MCF 10A (cell line): ENCODE results near the gene IFNG. TPM values are rescaled to one million over a fixed set of nuclear protein-coding genes. Genes with fewer than 3 reads are reported as not detected.
"Not testable (repeated sequence)": the region's sequence is repeated elsewhere in the genome, so short reads cannot be mapped to it uniquely, and the experiment has no call there.

Experiments used
- Bru-seq: library from RNA; stranded (reverse); fragments of 400-500 nt; gene quantifications from one replicate; lab custom pipeline; 2021; lab: Mats Ljungman, UMichigan
- BruChase-seq, 2 experiments: library from RNA; stranded (reverse); fragments of 400-500 nt; gene quantifications; one replicate each; lab custom pipeline; 2021; lab: Mats Ljungman, UMichigan
- BruUV-seq: library from RNA; stranded (reverse); fragments of 400-500 nt; replicated peaks from 2 replicates; lab custom pipeline; 2021; lab: Mats Ljungman, UMichigan
- CTCF ChIA-PET: fragments of 300-600 bp; sonication (Branson Sonifier 250); formaldehyde crosslinking; extraction: SDS; loops from one replicate; lab custom pipeline; 2021; ENCODE audit warnings: antibody characterized with exemption, inconsistent platforms; lab: Yijun Ruan, JAX
- POLR2A ChIA-PET: fragments of 300-600, 350-650 bp; sonication (Branson Sonifier 250); formaldehyde crosslinking; extraction: SDS; loops from one replicate; lab custom pipeline; 2020; ENCODE audit warnings: antibody characterized with exemption, inconsistent platforms; lab: Yijun Ruan, JAX
- DNase-seq: peaks from one replicate; pipeline ENCODE4 v3.0.0-alpha.2; 2018; ENCODE audit not compliant: unreplicated experiment
- H3K27ac Mint-ChIP-seq: one replicate; pipeline ENCODE4 v1.8.0; 2022; ENCODE audit warnings: mild to moderate bottlenecking, low read depth, mixed read lengths; ENCODE audit not compliant: unreplicated experiment
- H3K27me3 Mint-ChIP-seq: one replicate; pipeline ENCODE4 v1.8.0; 2022; ENCODE audit warnings: mixed read lengths; ENCODE audit not compliant: insufficient read depth, unreplicated experiment
- H3K36me3 Mint-ChIP-seq: one replicate; pipeline ENCODE4 v1.8.0; 2022; ENCODE audit warnings: mild to moderate bottlenecking, moderate library complexity, mixed read lengths; ENCODE audit not compliant: insufficient read depth, unreplicated experiment
- H3K4me1 Mint-ChIP-seq: one replicate; pipeline ENCODE4 v1.8.0; 2022; ENCODE audit warnings: mixed read lengths; ENCODE audit not compliant: insufficient read depth, unreplicated experiment
- H3K4me3 Mint-ChIP-seq: one replicate; pipeline ENCODE4 v1.8.0; 2022; ENCODE audit warnings: mild to moderate bottlenecking, moderate library complexity, mixed read lengths; ENCODE audit not compliant: unreplicated experiment
- H3K9me3 Mint-ChIP-seq: one replicate; pipeline ENCODE4 v1.8.0; 2022; ENCODE audit warnings: mixed read lengths; ENCODE audit not compliant: unreplicated experiment
- intact Hi-C: fragments of 100-400 bp; cut with micrococcal nuclease; formaldehyde crosslinking; loops from 2 replicates; pipeline ENCODE4 v1.14.1; 2022
- long read RNA-seq: library from polyadenylated mRNA; stranded (forward); transcript quantifications from one replicate; pipeline ENCODE4 v2.0.0, GENCODE V29; 2022
- total RNA-seq: library from RNA; stranded (reverse); gene quantifications from 2 replicates; pipeline ENCODE4 v1.2.3, GENCODE V29; 2022
- TF ChIP-seq, protein P1 (sequence below): fragments of 200-600 bp; IDR thresholded peaks from one replicate; pipeline ENCODE4 v1.8.0; 2022; ENCODE audit warnings: antibody characterized with exemption, mild to moderate bottlenecking; ENCODE audit not compliant: unreplicated experiment

IFNG gene
- total RNA-seq, result not detected in 2 replicates
- not detected for Bru-seq, nascent RNA
- not detected for BruChase-seq, experiment 1, labeled RNA remaining after a 6-hour chase
- BruChase-seq, experiment 2, labeled RNA remaining after a 2-hour chase, result not detected
- long read RNA-seq, result 0 reads

DNA sequence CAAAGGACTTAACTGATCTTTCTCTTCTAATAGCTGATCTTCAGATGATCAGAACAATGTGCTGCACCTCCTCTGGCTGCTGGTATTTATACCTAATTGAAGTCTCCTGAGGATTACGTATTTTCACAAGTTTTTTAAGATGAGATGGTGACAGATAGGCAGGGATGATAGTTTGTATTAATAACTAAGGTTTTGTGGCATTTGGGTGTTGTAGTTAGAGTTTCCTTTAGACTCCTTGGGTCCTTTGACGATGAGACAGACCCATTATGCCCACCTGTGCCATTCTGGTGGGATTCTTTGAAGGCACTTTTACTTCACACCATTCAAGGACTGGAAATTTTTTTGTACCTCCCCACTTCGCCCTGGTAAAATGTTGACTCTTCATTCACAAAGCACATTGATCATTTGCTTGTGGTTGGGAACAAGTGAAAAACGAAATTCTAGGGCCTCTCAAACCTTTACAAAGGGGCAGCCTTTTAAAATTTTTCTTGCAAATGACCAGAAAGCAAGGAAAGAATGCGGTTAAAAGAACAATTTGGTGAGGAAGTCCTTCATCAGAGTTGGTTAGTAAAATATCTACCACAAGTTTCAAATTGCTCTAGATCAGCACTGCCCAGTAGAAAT, at the start of gene IFNG:
TSS of gene IFNG (minus strand) at position 60 of the 624 bp plus-strand sequence. CDS start 125 bp downstream, outside the sequence.
- H3K27ac Mint-ChIP-seq, result no peak within 1 kb of the TSS
- POLR2A ChIA-PET, result no interaction called here
- CTCF ChIA-PET, result interaction anchor here (0.9 to 3.2 kb wide), 3 partner anchors 16 to 119 kb away, joined by 3 to 30 read pairs (median 4); no protein-coding TSS in a partner anchor
- no peak for DNase-seq
- intact Hi-C loops, result no loop called here
- H3K9me3 Mint-ChIP-seq, result no peaks in the 10 kb centered on the region
- BruUV-seq, result no TSS peak
- H3K27me3 Mint-ChIP-seq, result no peaks in the 10 kb centered on the region
- H3K4me1 Mint-ChIP-seq, result peaks cover 11% of the 10 kb centered on the region
- TF ChIP-seq, protein P1, sequence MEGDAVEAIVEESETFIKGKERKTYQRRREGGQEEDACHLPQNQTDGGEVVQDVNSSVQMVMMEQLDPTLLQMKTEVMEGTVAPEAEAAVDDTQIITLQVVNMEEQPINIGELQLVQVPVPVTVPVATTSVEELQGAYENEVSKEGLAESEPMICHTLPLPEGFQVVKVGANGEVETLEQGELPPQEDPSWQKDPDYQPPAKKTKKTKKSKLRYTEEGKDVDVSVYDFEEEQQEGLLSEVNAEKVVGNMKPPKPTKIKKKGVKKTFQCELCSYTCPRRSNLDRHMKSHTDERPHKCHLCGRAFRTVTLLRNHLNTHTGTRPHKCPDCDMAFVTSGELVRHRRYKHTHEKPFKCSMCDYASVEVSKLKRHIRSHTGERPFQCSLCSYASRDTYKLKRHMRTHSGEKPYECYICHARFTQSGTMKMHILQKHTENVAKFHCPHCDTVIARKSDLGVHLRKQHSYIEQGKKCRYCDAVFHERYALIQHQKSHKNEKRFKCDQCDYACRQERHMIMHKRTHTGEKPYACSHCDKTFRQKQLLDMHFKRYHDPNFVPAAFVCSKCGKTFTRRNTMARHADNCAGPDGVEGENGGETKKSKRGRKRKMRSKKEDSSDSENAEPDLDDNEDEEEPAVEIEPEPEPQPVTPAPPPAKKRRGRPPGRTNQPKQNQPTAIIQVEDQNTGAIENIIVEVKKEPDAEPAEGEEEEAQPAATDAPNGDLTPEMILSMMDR, result no peak
- no peak within 1 kb of the TSS for H3K4me3 Mint-ChIP-seq
- no peaks in the 10 kb centered on the region for H3K36me3 Mint-ChIP-seq

DNA sequence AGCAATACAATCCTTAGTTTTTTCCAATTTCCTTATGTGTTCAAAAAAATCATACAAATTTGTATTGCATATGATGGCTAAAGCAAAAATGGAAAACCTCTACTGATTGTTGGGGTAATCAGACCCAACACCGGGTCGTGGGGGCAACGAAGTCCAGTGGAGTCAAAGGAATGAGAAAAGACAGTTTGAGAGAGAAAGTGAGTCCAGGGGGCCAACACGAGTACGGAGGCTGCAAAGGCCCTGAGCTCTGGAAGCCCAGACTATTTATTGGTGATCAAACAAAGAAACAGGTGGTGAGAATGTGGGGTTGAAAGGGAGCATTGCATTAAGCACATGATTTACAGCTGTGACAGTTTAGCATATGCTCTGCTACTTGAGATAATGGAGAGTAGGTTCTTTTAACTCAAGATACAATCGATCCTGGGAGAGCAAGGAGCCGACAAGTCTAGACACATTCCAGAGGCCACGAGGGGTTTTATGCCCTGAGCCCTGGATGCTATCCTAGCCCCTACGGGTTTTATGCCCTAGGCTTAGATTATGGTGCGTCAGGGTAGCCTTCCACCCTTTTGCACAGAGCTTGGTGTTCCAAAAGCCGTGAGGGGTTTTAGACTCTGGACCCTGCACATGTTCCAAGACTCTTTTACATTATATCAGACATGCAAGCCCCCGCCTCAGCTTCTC, 49.6 kb upstream of the IFNG start:
- H3K36me3 Mint-ChIP-seq, H3K4me1 Mint-ChIP-seq, H3K4me3 Mint-ChIP-seq, DNase-seq, H3K27ac Mint-ChIP-seq, H3K9me3 Mint-ChIP-seq, intact Hi-C loops, POLR2A ChIA-PET, BruUV-seq: not testable (repeated sequence)
- H3K27me3 Mint-ChIP-seq, result peaks cover 25% of the 10 kb centered on the region
- CTCF ChIA-PET, result interaction anchor here (0.6 to 0.9 kb wide), 3 partner anchors 13 to 854 kb away, joined by 3 read pairs; no protein-coding TSS in a partner anchor

DNA sequence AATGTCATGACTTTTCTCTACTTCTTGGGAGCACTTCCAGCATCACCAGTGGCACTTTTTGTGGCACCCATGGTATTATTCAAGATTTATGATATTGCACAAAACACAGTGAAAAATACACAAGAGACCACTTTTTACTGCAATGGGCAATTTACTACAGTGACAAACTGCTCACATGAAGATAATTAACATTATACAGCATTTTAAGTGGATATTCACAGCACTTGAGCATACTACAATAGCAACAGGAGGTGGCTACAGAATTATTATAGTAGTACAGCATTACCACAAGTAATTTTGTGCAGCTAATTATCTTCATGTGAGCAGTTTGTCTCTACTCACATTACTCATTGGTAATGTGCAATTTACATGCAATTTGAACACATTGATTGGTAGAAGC, 47.7 kb upstream of the IFNG start:
- Mint-ChIP-seq H3K36me3 (no peaks in the 10 kb centered on the region), H3K4me1 (no peaks in the 10 kb centered on the region), H3K4me3 (no peak overlapping the region), H3K9me3 (no peaks in the 10 kb centered on the region), H3K27me3 (peaks cover 18% of the 10 kb centered on the region), H3K27ac (no peak overlapping the region)
- TF ChIP-seq, protein P1, result no peak
- intact Hi-C loops, result no loop called here
- BruUV-seq, result no TSS peak
- POLR2A ChIA-PET, result interaction anchor here (0.6 kb wide), 1 partner anchor 18 kb away, joined by 3 read pairs; no protein-coding TSS in a partner anchor
- CTCF ChIA-PET, result interaction anchor here (1.0 kb wide), 1 partner anchor 110 kb away, joined by 3 read pairs; no protein-coding TSS in a partner anchor
- DNase-seq, result no peak

DNA sequence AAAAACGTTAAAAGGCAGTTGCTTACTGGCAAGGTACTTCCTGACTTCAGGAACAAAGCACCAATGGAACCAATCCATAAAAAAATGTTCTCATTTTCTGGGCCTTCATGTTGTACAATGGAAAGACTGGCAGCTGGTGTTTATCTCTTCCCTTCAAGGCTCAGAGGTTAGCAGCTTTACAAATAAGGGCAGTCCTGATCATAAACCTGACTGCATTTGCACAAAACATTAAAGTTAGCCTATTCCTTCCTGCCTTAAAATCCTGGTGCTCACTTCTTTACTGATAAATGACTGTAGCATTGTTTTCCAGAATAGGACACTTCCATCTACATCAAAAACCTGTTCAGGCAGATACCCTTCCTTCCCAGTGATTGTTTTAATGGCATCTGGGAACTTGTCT, 46.9 kb upstream of the IFNG start:
- Mint-ChIP-seq H3K4me1 (no peaks in the 10 kb centered on the region), H3K4me3 (no peak overlapping the region), H3K27ac (no peak overlapping the region), H3K9me3 (no peaks in the 10 kb centered on the region), H3K36me3 (no peaks in the 10 kb centered on the region), H3K27me3 (peaks cover 18% of the 10 kb centered on the region)
- TF ChIP-seq, protein P1, result no peak
- POLR2A ChIA-PET, result interaction anchor here (0.6 kb wide), 1 partner anchor 17 kb away, joined by 3 read pairs; no protein-coding TSS in a partner anchor
- intact Hi-C loops, result no loop called here
- BruUV-seq, result no TSS peak
- CTCF ChIA-PET, result no interaction called here
- DNase-seq, result no peak
